Adrenal gland (tissue), 12 donors: Measurements from ENCODE around the gene UNC119B. TPM values are rescaled to one million over a fixed set of nuclear protein-coding genes. Genes with fewer than 3 reads are reported as not detected.
"Not testable (repeated sequence)": the region's sequence is repeated elsewhere in the genome, so short reads cannot be mapped to it uniquely, and the experiment has no call there.

ENCODE experiments used
- DNase-seq, 7 donors: peaks; one replicate each; pipeline ENCODE4 v3.0.0-alpha.2; 2019 to 2020
- H3K27ac ChIP-seq, 5 donors: fragments of 200-600 bp; sonication (generic) in 4 of 5; 1 replicate in 3 of 5; 2 replicates in 2 of 5; pipeline versions ENCODE4 v1.5.1 to v1.8.0; 2016 to 2020; ENCODE audit warnings: mild to moderate bottlenecking in 1 of 5
- H3K27me3 ChIP-seq: fragments of 200-600 bp; 2 replicates; pipeline ENCODE4 v1.8.0; 2021
- H3K36me3 ChIP-seq, 2 donors: fragments of 200-600 bp; replicated peaks in 1 of 2; 1 replicate in 1 of 2; 2 replicates in 1 of 2; pipeline versions ENCODE4 v1.5.1 to v1.8.0; 2018 to 2022
- H3K4me1 ChIP-seq, 2 donors: fragments of 200-600 bp; replicated peaks in 1 of 2; 1 replicate in 1 of 2; 2 replicates in 1 of 2; pipeline versions ENCODE4 v1.5.1 to v1.8.0; 2018 to 2021
- H3K4me3 ChIP-seq, 4 donors: fragments of 200-600 bp; sonication (generic) in 3 of 4; one replicate each; pipeline ENCODE4 v1.5.1; 2016 to 2018
- H3K9me3 ChIP-seq, 3 donors: fragments of 200-600 bp; sonication (generic) in 1 of 3; replicated peaks in 1 of 3; 1 replicate in 2 of 3; 2 replicates in 1 of 3; pipeline versions ENCODE4 v1.5.1 to v1.8.0; 2016 to 2021
- CTCF ChIP-seq, 6 experiments: fragments of 450-650 bp in 4 of 6; fragments of 200-600 bp in 2 of 6; sonication (generic) in 1 of 6; IDR thresholded peaks; 1 replicate in 5 of 6; 2 replicates in 1 of 6; pipeline versions ENCODE4 v1.5.1 to v1.8.0; 2016 to 2021; ENCODE audit warnings: antibody characterized with exemption in 6 of 6, mild to moderate bottlenecking in 2 of 6, moderate library complexity in 1 of 6
- POLR2A ChIP-seq, 2 donors: fragments of 450-650 bp; IDR thresholded peaks; one replicate each; pipeline ENCODE4 v1.6.1; 2017; ENCODE audit warnings: antibody characterized with exemption in 2 of 2, mild to moderate bottlenecking in 2 of 2, moderate library complexity in 1 of 2
- WGBS, 4 donors: extraction: QIAGEN DNeasy Blood & Tissue Kit in 2 of 4; methylation state at CpG; one replicate each; pipeline versions ENCODE4 v1.1.5 to v1.1.7; 2013 to 2017; 5-methylcytosine and 5-hydroxymethylcytosine counted together
- intact Hi-C, 2 donors: fragments of 100-400 bp; cut with DNase I; formaldehyde crosslinking; loops; one replicate each; pipeline versions ENCODE4 v1.14.1 to v1.15.0; 2022 to 2023
- polyA plus RNA-seq, 3 donors: library from polyadenylated mRNA; stranded (reverse); fragments of 200-250 nt in 2 of 3; fragments of 350-450 nt in 1 of 3; fragmentation: Illumina TruSeq in 1 of 3; extraction: RNeasy Lipid Tissue Mini Kit (QIAGEN cat#74804) in 1 of 3; gene quantifications; one replicate each; pipeline ENCODE4 v1.2.3, GENCODE V29; 2013 to 2014
- total RNA-seq, 9 donors: library from RNA; depleted of rRNA in 4 of 9; stranded (reverse); fragments of >200 nt in 4 of 9; fragments of 120-200 nt in 1 of 9; fragmentation: NEBNext Ultra II Directional in 1 of 9; extraction: Animal tissue kit (Norgen Biotek cat#: 25700) in 1 of 9; gene quantifications; one replicate each; pipeline versions ENCODE4 v1.1.0 to v1.2.4, GENCODE V29; 2013 to 2023
- donor health status: healthy with polysubstance abuse.
- donor health status: Bipolar disorder and iron deficiency.
- donor health status: DM: yes; HTN: yes; CAD: no.
- donor health status: DM: no; HTN: no; CAD: no.
- donor health status: DM: no; HTN: no; CAD: no.
- donor health status: DM: yes; HTN: yes; CAD: no.

UNC119B gene
- total and polyA plus RNA-seq, 12 donors = 14.0 to 97.5 (median 50.0) TPM

DNA sequence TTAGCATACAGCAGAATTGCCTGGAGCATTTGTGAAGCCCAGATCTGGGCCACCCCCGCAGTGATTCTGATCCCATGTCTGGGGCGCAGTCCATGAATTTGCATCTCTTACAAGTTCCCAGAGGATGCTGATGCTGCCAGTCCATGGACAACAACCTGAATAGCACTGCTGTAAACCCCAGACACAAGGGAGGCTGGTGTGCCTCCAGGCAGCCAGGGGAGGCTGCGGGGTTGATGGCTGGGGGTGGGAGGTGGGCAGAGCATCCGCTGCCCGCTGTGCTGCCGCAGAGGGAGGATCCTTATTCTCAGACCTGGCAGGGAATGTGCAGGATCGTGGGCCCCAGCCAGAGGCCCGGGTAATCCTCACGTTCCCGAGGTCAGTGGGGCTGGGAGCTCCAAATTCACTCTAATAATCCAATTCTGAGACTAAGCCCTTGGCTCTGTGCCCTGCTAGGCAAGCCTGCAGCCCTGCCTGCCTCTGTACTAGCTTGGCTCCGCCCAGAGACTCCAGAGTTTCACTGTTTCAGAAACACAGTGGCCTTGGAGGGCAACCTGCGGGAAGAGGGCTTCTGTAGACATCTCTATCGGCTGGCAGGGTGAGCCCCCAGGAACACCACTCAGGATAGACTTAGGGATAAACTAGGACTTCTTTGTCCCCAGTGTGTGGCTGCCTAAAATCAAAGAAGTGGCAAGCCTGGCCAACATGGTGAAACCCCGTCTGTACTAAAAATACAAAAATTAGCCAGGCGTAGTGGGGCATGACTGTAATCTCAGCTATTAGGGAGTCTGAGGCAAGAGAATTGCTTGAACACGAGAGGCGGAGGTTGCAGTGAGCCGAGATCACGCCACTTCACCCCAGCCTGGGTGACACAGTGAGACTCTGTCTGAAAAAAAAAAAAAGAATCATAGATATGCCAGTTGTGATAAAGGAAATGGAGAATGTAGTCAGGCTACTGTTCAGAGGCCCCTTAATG, 41.1 kb upstream of the UNC119B start:
- intact Hi-C loops = no loop called here
- H3K36me3 ChIP-seq = no peaks in the 10 kb centered on the region
- peak overlapping the region; percentile 43 to 89 (median 85) for H3K27ac ChIP-seq
- 33 to 38% (median 35%) methylated on average over 11 to 19 of the region's 19 CpGs for WGBS, 4 donors
- H3K27me3 ChIP-seq = no peaks in the 10 kb centered on the region
- H3K9me3 ChIP-seq = no peaks in the 10 kb centered on the region
- TF ChIP-seq CTCF (IDR thresholded peaks at IDR 0.05) (no peak), POLR2A (IDR thresholded peaks at IDR 0.05) (peak in 1 of 2 donors; percentile 50)
- peak; percentile 72 to 90 (median 88) for DNase-seq
- H3K4me1 ChIP-seq = peaks cover 0 to 3% of the 10 kb centered on the region in 2 donors
- H3K4me3 ChIP-seq = peak overlapping the region in 1 of 4 donors; percentile 28

DNA sequence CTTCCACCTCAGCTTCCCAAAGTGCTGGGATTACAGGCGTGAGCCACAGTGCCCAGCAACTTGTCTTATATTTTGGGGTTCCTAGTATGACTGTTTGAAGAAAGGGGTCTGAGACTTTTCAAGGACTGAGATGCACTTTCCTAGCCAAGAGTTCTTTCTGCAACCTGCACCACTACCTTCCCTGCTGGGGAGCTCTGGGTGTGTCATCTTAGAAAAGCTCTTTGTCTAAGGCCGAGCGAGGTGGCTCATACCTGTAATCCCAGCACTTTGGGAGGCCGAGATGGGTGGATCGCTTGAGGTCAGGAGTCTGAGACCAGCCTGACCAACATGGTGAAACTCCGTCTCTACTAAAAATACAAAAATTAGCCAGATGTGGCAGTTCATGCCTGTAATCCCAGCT, 40.0 kb upstream of the UNC119B start:
- H3K36me3 ChIP-seq, H3K4me3 ChIP-seq, H3K27me3 ChIP-seq, intact Hi-C loops, H3K4me1 ChIP-seq, H3K9me3 ChIP-seq, DNase-seq: not testable (repeated sequence)
- 87 to 97% (median 94%) methylated on average over 6 of the region's 6 CpGs for WGBS, 4 donors
- H3K27ac ChIP-seq = peak overlapping the region in 2 of 5 donors; percentile 38 to 89

- WGBS, 4 donors = 87 to 95% (median 91%) methylated on average over 5 of the region's 5 CpGs
- Histone ChIP-seq H3K36me3 (no peaks in the 10 kb centered on the region), H3K27me3 (no peaks in the 10 kb centered on the region), H3K27ac (no peak overlapping the region), H3K9me3 (no peaks in the 10 kb centered on the region), H3K4me1 (peaks cover 0 to 3% of the 10 kb centered on the region in 2 donors), H3K4me3 (no peak overlapping the region)
- no peak for DNase-seq
- TF ChIP-seq POLR2A (IDR thresholded peaks at IDR 0.05) (no peak), CTCF (IDR thresholded peaks at IDR 0.05) (no peak)
- intact Hi-C loops = no loop called here
These were observed 39.6 kb upstream of the UNC119B start for GRCh38 chr12:120670667-120671066.

- Histone ChIP-seq H3K36me3 (no peaks in the 10 kb centered on the region), H3K27ac (no peak overlapping the region), H3K4me1 (peaks cover 12 to 16% of the 10 kb centered on the region in 2 donors), H3K27me3 (no peaks in the 10 kb centered on the region), H3K4me3 (no peak overlapping the region), H3K9me3 (no peaks in the 10 kb centered on the region)
- intact Hi-C loops = no loop called here
- WGBS, 4 donors = 78 to 88% (median 85%) methylated on average over 6 of the region's 6 CpGs
- TF ChIP-seq POLR2A (IDR thresholded peaks at IDR 0.05) (no peak), CTCF (IDR thresholded peaks at IDR 0.05) (no peak)
- no peak for DNase-seq
These were observed 36.1 kb upstream of the UNC119B start for GRCh38 chr12:120674097-120674636.
